GM18505 (cell line): ENCODE results near the gene MOSPD2.
A peak's percentile ranks its signal among the peaks of the same experiment; 100 is the strongest.

Experiments used
- ATAC-seq: cut with Tn5 transposase; IDR thresholded peaks from one replicate; pipeline ENCODE4 v1.9.1; 2021; ENCODE audit not compliant: unreplicated experiment
- POLR2A ChIP-seq: IDR thresholded peaks from 4 replicates; pipeline ENCODE4 v1.6.1; 2011; ENCODE audit warnings: borderline replicate concordance; ENCODE audit not compliant: insufficient read depth, insufficient read length; ENCODE audit errors: extremely low read depth

MOSPD2 gene

DNA sequence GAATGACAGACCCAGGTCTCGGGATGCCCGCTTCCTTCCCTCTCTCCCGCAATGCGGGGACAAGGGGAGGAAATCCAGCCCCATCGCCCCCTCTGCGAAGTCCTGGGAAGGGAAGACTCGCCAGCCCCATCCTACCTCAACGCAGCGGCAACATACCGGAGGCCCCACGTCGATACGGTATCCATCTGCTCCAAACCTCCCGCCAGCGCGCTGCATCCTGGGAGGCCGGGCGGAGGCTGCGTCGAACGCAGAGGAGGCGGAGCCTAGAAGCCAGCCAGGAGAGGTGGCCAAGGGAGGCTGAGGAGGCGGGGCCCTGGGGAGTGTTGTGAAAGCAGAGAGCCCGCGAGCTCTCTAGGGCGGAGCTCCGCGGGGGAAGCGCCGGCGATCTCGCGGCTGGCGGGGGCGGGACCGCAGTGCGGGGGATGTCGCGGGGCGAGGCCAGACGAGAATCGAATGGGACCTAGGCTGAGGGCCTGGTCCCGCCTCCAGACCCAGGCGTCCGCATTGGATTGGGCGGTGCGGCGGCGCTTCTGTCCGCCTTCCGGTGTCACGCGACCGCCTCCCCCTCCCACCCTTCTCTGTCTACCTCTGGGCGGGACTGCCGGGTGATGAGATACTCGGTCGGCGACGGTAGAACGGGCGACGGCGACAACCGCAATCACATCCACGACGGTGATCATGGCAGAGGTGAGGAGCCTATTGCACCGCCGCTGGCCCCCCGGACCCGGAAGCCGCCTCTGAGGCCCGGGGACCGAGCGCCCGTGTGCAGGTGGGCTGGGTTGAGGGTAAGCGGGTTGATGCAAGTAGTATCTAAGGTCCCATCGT, at the start of gene MOSPD2, which contains the start of gene FANCB:
TSS of gene MOSPD2 (plus strand) at position 571 of the 825 bp plus-strand sequence. CDS start at position 679, 108 bp downstream.
TSS of gene FANCB (minus strand) at position 219 of the 825 bp plus-strand sequence. CDS start 7,559 bp downstream, outside the sequence.
- TF ChIP-seq POLR2A, result peak; percentile 59
- ATAC-seq, result peak; percentile 95

GRCh38 chrX:14825851-14826250, 47.4 kb upstream of the MOSPD2 start:
- TF ChIP-seq POLR2A, result no peak
- no peak for ATAC-seq

GRCh38 chrX:14826319-14826718, 46.9 kb upstream of the MOSPD2 start:
- TF ChIP-seq POLR2A, result no peak
- no peak for ATAC-seq

GRCh38 chrX:14829643-14830042, 43.6 kb upstream of the MOSPD2 start:
- no peak for TF ChIP-seq POLR2A
- ATAC-seq, result no peak

- ATAC-seq, result no peak
Measured at GRCh38 chrX:14832151-14832550, 41.1 kb upstream of the MOSPD2 start.

DNA sequence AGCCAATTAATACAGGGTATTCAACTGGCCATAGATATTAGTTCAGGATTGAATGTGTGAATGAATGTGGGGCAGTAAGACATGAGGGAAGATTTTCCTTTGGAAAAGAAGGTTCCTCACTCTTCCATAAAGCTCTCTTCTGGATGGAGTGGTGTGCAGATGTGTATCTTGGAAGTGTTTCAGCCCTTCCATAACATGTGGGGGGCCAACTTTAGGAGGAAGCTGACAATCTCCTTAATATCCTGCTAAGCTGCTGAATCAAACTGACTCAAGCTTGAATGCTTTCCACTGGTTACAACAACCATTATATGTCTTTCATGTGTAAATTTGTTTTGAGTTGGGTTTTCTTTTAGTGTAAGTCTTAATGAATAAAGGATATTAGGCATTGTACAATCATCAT, 40.6 kb upstream of the MOSPD2 start:
- TF ChIP-seq POLR2A, result no peak
- ATAC-seq, result no peak

More at GRCh38 chrX:14832151-14832550, 41.1 kb upstream of the MOSPD2 start:
- TF ChIP-seq POLR2A, result no peak

- TF ChIP-seq POLR2A, result no peak
- no peak for ATAC-seq
Measured at GRCh38 chrX:14837155-14837554, 36.1 kb upstream of the MOSPD2 start.

DNA sequence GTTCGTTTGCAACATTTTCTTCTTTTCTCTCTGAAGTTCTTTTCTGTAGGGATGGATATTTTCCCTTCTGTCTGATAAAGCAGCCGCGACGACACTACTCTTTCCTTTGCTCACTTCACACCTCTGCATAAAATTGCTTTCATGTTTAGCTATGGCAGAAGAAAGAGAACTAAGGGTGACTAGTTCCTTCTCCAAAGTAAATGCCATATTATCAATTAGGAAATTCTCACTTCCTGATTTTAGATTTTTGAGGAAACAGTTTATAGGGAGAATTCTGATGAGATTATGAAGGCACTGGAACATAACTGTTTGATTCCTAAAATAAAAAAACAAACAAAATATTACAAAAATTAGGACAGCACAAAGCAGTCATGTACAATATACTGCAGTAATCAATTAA, 29.6 kb upstream of the MOSPD2 start:
- TF ChIP-seq POLR2A, result no peak
- no peak for ATAC-seq

GRCh38 chrX:14851526-14851925, 21.7 kb upstream of the MOSPD2 start:
- no peak for ATAC-seq
- no peak for TF ChIP-seq POLR2A

GRCh38 chrX:14864631-14865030, 8.6 kb upstream of the MOSPD2 start:
- no peak for TF ChIP-seq POLR2A
- no peak for ATAC-seq

DNA sequence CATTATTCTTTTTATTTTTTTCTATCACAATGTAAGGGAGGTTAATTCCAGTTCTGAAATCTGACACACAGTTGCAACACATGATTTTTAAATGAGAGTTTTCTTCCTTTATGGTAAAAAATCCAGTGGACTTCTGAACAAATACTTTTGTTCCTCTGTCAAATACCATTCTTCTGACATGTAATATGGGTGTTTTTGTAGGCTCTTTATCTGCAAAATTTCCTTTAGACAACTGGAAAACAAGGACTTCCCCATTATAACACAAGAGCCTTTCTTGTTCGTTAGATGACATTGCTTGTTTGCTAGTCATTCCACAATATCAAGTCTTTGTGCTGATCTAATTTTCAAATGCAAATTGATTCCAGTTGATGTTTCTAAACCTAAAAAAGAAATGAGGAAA, 8.0 kb upstream of the MOSPD2 start:
- no peak for ATAC-seq
- no peak for TF ChIP-seq POLR2A

GRCh38 chrX:14871767-14872166, 1.5 kb upstream of the MOSPD2 start:
- ATAC-seq, result no peak
- TF ChIP-seq POLR2A, result no peak

DNA sequence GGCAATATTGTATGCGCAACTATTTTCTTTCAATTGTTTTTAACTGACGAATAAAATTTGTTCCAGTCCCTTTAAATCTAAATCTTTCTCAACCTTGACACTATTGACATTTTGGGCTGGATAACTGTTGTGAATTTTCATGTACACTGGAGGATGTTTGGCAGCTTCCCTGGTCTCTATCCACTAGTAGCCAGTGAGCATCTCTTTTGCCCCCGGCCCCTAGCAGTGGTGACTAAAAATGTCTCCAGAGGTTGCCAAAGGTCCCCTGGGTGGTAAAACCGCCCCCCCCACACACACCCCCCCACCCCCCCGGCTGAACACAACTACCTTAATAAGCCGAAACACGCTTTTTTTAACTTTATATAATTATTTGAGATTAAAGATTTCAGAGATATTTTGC, 866 bp upstream of the MOSPD2 start:
- ATAC-seq, result no peak

GRCh38 chrX:14873676-14874049, 442 bp downstream of the MOSPD2 start:
- TF ChIP-seq POLR2A, result no peak
- ATAC-seq, result no peak

More for the DNA sequence above, 866 bp upstream of the MOSPD2 start:
- TF ChIP-seq POLR2A, result no peak

GRCh38 chrX:14875624-14876023, 2.4 kb downstream of the MOSPD2 start:
- no peak for TF ChIP-seq POLR2A

GRCh38 chrX:14883826-14884225, 10.6 kb downstream of the MOSPD2 start:
- no peak for ATAC-seq
- TF ChIP-seq POLR2A, result no peak

More at GRCh38 chrX:14875624-14876023, 2.4 kb downstream of the MOSPD2 start:
- no peak for ATAC-seq
